Right lobe of liver (tissue), 6 donors: ENCODE results near the gene PRM3. TPM values are rescaled to one million over a fixed set of nuclear protein-coding genes. Genes with fewer than 3 reads are reported as not detected.

Source experiments
- ATAC-seq, 4 donors: fragments of 200-7000 bp; cut with Tn5 transposase; one replicate each; pipeline ENCODE4 v1.9.1; 2020; ENCODE audit warnings: mild to moderate bottlenecking in 4 of 4, moderate library complexity in 4 of 4
- DNase-seq, 3 donors: peaks; one replicate each; pipeline ENCODE4 v3.0.0-alpha.2; 2020
- H3K27ac ChIP-seq, 3 donors: fragments of 200-600 bp; one replicate each; pipeline ENCODE4 v1.8.0; 2022
- H3K27me3 ChIP-seq, 2 donors: fragments of 200-600 bp; one replicate each; pipeline ENCODE4 v1.8.0; 2022
- H3K36me3 ChIP-seq, 4 donors: fragments of 200-600 bp; sonication (generic) in 1 of 4; one replicate each; pipeline versions ENCODE4 v1.5.1 to v1.8.0; 2017 to 2022; ENCODE audit warnings: control low read depth in 1 of 4
- H3K4me1 ChIP-seq, 4 donors: fragments of 200-600 bp; sonication (generic) in 1 of 4; one replicate each; pipeline versions ENCODE4 v1.5.1 to v1.8.0; 2017 to 2022; ENCODE audit warnings: control low read depth in 1 of 4
- H3K4me3 ChIP-seq, 3 donors: fragments of 200-600 bp; one replicate each; pipeline ENCODE4 v1.8.0; 2022
- H3K9me3 ChIP-seq, 4 donors: fragments of 200-600 bp; sonication (generic) in 1 of 4; one replicate each; pipeline versions ENCODE4 v1.5.1 to v1.8.0; 2017 to 2022; ENCODE audit warnings: control low read depth in 1 of 4
- POLR2A ChIP-seq: fragments of 450-650 bp; IDR thresholded peaks from one replicate; pipeline ENCODE4 v1.6.1; 2017; ENCODE audit warnings: antibody characterized with exemption, mild to moderate bottlenecking
- WGBS: methylation state at CpG from one replicate; pipeline ENCODE4 v1.1.6; 2018; ENCODE audit warnings: low coverage, low lambda C conversion rate; ENCODE audit not compliant: insufficient coverage; ENCODE audit errors: missing lambda C conversion rate; 5-methylcytosine and 5-hydroxymethylcytosine counted together
- intact Hi-C, 2 donors: fragments of 100-400 bp; cut with DNase I; formaldehyde crosslinking; loops; one replicate each; pipeline versions ENCODE4 v1.11.2 to v1.14.1; 2022
- total RNA-seq, 6 experiments: library from RNA; depleted of rRNA in 2 of 6; stranded (reverse); fragments of >200 nt in 2 of 6; fragmentation: NEBNext Ultra II Directional in 3 of 6; extraction: Animal tissue kit (Norgen Biotek cat#: 25700) in 3 of 6; gene quantifications; one replicate each; pipeline versions ENCODE4 v1.1.0 to v1.2.4, GENCODE V29; 2016 to 2023
- TF ChIP-seq, protein P1 (sequence below), 4 donors: fragments of 200-600 bp in 3 of 4; fragments of 450-650 bp in 1 of 4; IDR thresholded peaks; one replicate each; pipeline versions ENCODE4 v1.5.1 to v1.8.0; 2016 to 2022; ENCODE audit warnings: antibody characterized with exemption in 4 of 4, mild to moderate bottlenecking in 2 of 4
- donor health status: DM: no; HTN: yes; CAD: no.
- donor health status: DM: no; HTN: no; CAD: no.
- donor health status: DM: no; HTN: no; CAD: no.
- donor health status: DM: no; HTN: yes; CAD: no.
- donor health status: DM: no; HTN: yes; CAD: no.

Gene PRM3
- total RNA-seq, 6 experiments from 2014 or later, result not detected

DNA sequence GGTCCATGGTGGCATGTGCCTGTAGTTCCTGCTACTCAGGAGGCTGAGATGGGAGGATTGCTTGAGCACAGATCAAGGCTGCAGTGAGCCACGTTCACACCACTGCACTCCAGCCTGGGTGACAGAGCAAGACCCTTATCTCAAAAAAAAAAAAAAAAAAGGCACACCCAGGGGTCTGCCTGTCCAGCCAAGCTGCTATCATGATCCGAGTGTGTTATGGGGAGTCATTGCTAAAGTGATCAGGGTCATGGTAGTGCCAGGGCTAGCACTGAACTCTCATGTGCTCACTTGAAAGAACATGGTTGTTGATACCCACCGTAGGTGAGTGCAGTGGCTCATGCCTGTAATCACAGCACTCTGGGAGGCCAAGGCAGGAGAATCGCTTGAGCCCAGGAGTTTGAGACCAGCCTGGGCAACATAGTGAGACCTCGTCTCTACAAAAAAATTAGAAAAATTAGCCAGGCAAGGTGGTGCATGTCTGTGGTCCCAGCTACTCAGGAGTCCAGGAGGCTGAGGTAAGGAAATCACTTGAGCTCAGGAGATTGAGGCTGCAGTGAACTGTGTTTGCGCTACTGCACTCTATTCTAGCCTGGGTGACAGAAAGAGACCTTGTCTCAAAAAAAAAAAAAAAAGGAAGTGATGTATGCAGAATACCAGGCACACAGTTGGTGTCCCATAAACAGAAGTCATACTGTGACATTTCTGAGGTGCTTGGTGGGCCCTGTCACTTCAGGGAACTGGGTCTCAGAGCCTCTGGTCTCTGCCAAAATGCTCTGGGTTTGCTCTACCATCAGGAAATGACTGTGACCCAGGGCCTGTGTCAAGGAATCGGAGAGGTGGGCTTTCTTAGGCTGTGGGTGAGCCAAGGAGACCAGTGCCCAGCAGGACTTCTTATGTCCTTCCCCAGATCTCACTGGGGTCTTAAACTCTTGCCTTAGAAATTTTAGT is 5.5 kb upstream of the PRM3 start:
- H3K4me3 ChIP-seq, result no peak overlapping the region
- ATAC-seq, result peak; percentile 18 to 57 (median 37)
- TF ChIP-seq, protein P1, sequence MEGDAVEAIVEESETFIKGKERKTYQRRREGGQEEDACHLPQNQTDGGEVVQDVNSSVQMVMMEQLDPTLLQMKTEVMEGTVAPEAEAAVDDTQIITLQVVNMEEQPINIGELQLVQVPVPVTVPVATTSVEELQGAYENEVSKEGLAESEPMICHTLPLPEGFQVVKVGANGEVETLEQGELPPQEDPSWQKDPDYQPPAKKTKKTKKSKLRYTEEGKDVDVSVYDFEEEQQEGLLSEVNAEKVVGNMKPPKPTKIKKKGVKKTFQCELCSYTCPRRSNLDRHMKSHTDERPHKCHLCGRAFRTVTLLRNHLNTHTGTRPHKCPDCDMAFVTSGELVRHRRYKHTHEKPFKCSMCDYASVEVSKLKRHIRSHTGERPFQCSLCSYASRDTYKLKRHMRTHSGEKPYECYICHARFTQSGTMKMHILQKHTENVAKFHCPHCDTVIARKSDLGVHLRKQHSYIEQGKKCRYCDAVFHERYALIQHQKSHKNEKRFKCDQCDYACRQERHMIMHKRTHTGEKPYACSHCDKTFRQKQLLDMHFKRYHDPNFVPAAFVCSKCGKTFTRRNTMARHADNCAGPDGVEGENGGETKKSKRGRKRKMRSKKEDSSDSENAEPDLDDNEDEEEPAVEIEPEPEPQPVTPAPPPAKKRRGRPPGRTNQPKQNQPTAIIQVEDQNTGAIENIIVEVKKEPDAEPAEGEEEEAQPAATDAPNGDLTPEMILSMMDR (IDR thresholded peaks at IDR 0.05), result no peak
- no peak for TF ChIP-seq POLR2A
- H3K9me3 ChIP-seq, result no peaks in the 10 kb centered on the region
- no peaks in the 10 kb centered on the region for H3K27me3 ChIP-seq
- 61% methylated on average over 4 of the region's 7 CpGs for WGBS
- peaks cover 0 to 16% (median 3%) of the 10 kb centered on the region in 4 donors for H3K4me1 ChIP-seq
- intact Hi-C loops, result no loop called here
- H3K27ac ChIP-seq, result peak overlapping the region in 2 of 3 donors; percentile 33 to 82
- no peaks in the 10 kb centered on the region for H3K36me3 ChIP-seq
- DNase-seq, result no peak

DNA sequence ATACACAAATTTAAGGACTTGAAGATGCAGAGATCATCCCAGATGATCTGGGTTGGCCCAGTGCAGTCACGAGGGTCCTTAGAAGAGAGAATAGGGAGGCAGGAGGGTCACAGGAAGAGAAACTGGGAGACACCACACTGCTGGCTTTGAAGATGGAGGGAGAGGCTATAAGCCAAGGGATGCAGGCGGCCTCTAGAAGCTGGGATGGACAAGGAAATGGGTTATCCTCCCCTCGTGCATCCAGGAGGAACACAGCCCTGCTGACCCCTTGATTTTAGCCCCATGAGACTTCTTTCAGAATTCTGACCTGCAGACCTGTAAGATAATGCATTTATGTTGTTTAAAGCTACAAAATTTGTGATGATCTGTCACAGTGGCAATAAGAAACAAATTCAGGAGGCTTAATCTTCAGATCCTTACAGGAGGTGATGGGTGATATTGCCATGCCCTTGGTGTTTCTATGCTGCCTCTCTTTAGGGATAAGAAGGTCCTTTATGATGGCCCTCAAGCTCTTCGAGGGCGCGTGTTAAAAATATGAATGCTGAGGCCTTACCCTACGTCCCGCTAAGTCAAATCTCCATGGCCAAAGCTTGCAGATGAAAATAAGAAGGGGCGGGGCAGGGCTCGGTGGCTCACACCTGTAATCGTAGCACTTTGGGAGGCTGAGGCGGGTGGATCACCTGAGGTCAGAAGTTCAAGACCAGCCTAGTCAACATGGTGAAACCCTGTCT is 4.3 kb upstream of the PRM3 start:
- Histone ChIP-seq H3K27ac (no peak overlapping the region), H3K4me1 (peaks cover 0 to 16% (median 3%) of the 10 kb centered on the region in 4 donors), H3K27me3 (no peaks in the 10 kb centered on the region), H3K36me3 (no peaks in the 10 kb centered on the region), H3K4me3 (no peak overlapping the region), H3K9me3 (no peaks in the 10 kb centered on the region)
- 84% methylated on average over 11 of the region's 12 CpGs for WGBS
- TF ChIP-seq POLR2A, result no peak
- TF ChIP-seq, protein P1 (IDR thresholded peaks at IDR 0.05), result no peak
- intact Hi-C loops, result no loop called here
- no peak for ATAC-seq
- no peak for DNase-seq

- no peak overlapping the region for H3K27ac ChIP-seq
- WGBS, result 83% methylated on average over 9 of the region's 11 CpGs
- intact Hi-C loops, result no loop called here
- TF ChIP-seq, protein P1 (IDR thresholded peaks at IDR 0.05), result no peak
- TF ChIP-seq POLR2A, result no peak
- peaks cover 0 to 16% (median 3%) of the 10 kb centered on the region in 4 donors for H3K4me1 ChIP-seq
- ATAC-seq (no peak), DNase-seq (no peak)
- H3K4me3 ChIP-seq, result no peak overlapping the region
- H3K27me3 ChIP-seq, result no peaks in the 10 kb centered on the region
- no peaks in the 10 kb centered on the region for H3K9me3 ChIP-seq
- no peaks in the 10 kb centered on the region for H3K36me3 ChIP-seq
Observed at GRCh38 chr16:11276896-11277593, 3.6 kb upstream of the PRM3 start.

GRCh38 chr16:11276143-11276895 is 2.9 kb upstream of the PRM3 start, which contains the start of gene PRM2:
PRM2 (minus strand) TSS chr16:11276480; CDS start chr16:11276370, 110 bp downstream.
- Histone ChIP-seq H3K4me1 (peaks cover 0 to 16% (median 2%) of the 10 kb centered on the region in 4 donors), H3K4me3 (no peak within 1 kb of the TSS), H3K36me3 (no peaks in the 10 kb centered on the region), H3K27ac (no peak within 1 kb of the TSS), H3K9me3 (no peaks in the 10 kb centered on the region), H3K27me3 (no peaks in the 10 kb centered on the region)
- ATAC-seq (no peak), DNase-seq (no peak)
- intact Hi-C loops, result no loop called here
- TF ChIP-seq, protein P1 (IDR thresholded peaks at IDR 0.05), result no peak
- no peak for TF ChIP-seq POLR2A
- WGBS, result 63% methylated on average over 1 of the region's 26 CpGs
